PFSK-1 (cell line): ENCODE data around the gene MRPL20.

Experiments
- FOXP2 ChIP-seq: optimal IDR thresholded peaks from 2 replicates; pipeline ENCODE3; 2011; ENCODE audit warnings: borderline replicate concordance, control low read depth, inconsistent platforms; ENCODE audit not compliant: insufficient read depth; ENCODE audit errors: extremely low read length, extremely low read depth
- POLR2AphosphoS5 ChIP-seq: IDR thresholded peaks from 2 replicates; pipeline ENCODE4 v1.6.1; 2012; ENCODE audit warnings: low read depth, mild to moderate bottlenecking, control low read depth, low read length, moderate library complexity
- REST ChIP-seq, 2 experiments: IDR thresholded peaks; 2 replicates each; pipeline versions ENCODE4 v1.6.1 to v1.8.0; 2011 to 2012; ENCODE audit warnings: low read depth in 2 of 2, low read length in 2 of 2, control low read depth in 1 of 2, inconsistent platforms in 1 of 2, mild to moderate bottlenecking in 1 of 2, moderate library complexity in 1 of 2; ENCODE audit not compliant: insufficient read depth in 1 of 2
- SIN3A ChIP-seq: IDR thresholded peaks from 2 replicates; pipeline ENCODE4 v1.6.1; 2012; ENCODE audit warnings: mild to moderate bottlenecking, low read length, moderate library complexity, borderline replicate concordance; ENCODE audit not compliant: insufficient read depth
- TAF1 ChIP-seq: IDR thresholded peaks from 2 replicates; pipeline ENCODE4 v1.6.1; 2012; ENCODE audit warnings: low read length, control low read depth, borderline replicate concordance; ENCODE audit not compliant: insufficient read depth

The MRPL20 gene

GRCh38 chr1:1439546-1440261 is 32.6 kb upstream of the MRPL20 start:
- TF ChIP-seq POLR2AphosphoS5 (no peak), REST (IDR thresholded peaks at IDR 0.05; ENCODE audit: insufficient read depth in 1 of 2, low read depth in 2 of 2, low read length in 2 of 2) (no peak), TAF1 (no peak), SIN3A (no peak), FOXP2 (no peak)

DNA sequence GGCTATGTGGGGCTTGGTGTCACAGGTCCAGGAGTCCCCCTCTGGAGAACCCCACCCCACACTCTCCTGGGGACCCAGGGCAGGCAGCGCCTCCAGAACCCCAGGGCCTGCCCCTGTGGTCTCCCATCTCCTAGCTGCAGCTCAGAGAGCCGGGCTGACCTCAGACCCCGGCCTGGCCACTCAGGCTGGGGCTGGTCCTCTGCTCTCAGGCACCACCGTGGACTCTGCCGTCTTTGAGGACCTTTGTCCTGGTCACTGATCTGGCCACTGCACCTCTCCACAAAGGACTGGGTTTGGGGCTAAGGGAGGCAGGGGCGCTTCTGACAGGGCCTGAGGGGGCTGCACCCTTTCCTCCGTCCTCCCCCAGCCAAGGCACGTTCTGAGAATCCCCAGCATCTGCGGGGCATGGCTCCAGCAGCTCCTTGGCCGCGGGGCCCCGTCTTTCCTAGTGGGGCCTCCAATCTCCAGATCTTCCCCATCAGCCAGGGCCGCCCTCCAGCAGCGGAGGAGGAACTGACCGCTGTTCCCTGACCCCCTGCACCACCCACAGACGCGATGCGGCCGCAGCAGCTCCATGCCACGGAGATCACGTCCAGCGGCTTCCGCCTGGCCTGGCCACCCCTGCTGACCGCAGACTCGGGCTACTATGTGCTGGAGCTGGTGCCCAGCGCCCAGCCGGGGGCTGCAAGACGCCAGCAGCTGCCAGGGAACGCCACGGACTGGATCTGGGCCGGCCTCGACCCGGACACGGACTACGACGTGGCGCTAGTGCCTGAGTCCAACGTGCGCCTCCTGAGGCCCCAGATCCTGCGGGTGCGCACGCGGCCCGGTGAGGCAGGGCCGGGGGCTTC is 31.7 kb upstream of the MRPL20 start:
- TF ChIP-seq POLR2AphosphoS5 = no peak

DNA sequence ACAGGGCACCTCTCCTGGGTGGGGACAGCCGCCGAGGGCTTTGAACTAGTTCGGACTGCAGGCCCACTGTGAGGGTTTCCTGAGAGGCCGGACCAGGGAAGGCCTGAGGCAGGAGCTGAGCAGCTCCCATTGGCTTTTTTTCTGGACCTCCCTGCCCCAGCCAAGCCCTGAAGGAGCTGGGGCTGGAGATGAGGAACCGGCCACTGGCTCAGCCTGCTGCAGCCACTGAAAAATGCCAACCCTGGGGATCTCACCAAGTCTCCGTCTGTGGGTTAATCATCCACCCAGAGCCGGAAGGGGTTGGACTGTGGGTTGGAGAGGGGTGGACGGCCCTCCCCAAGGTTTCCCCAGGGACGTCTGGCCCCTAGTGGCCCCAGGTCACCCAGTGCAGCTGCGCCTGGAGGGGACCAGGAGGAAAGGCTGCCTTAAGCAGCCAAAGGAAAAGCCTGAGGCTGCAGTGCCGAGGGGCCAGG is 30.8 kb upstream of the MRPL20 start:
- TF ChIP-seq FOXP2 (no peak), REST (IDR thresholded peaks at IDR 0.05; ENCODE audit: insufficient read depth in 1 of 2, low read depth in 2 of 2, low read length in 2 of 2) (no peak), POLR2AphosphoS5 (no peak), SIN3A (no peak), TAF1 (no peak)

DNA sequence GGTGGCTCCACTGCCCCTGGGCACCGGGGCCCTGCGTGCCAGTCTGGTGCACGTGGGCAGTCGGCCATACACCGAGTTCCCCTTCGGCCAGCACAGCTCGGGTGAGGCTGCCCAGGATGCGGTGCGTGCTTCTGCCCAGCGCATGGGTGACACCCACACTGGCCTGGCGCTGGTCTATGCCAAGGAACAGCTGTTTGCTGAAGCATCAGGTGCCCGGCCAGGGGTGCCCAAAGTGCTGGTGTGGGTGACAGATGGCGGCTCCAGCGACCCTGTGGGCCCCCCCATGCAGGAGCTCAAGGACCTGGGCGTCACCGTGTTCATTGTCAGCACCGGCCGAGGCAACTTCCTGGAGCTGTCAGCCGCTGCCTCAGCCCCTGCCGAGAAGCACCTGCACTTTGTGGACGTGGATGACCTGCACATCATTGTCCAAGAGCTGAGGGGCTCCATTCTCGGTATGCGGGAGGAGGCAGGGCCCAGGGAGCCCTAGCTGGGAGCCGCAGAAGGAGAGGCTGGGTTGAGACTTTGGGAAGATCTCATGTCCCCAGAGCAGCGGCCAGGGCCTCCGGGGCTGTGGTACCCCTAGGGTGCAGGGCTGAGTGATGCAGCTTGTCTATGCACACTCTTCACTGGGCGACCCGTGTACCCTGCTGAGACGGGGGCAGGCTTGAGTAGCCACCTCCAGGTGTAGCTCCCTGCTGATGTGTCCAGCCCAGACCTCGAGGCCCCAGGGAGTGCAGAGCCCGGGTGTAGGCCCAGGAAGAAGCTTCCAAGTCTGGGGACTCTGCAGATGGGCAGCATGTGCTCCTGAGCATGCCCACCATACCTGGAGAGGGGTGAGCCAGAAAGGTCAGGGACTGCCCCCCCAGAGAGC is 30.2 kb upstream of the MRPL20 start:
- TF ChIP-seq TAF1 = no peak
- no peak for TF ChIP-seq FOXP2
- no peak for TF ChIP-seq REST (IDR thresholded peaks at IDR 0.05; ENCODE audit: insufficient read depth in 1 of 2, low read depth in 2 of 2, low read length in 2 of 2)
- no peak for TF ChIP-seq SIN3A
- no peak for TF ChIP-seq POLR2AphosphoS5

GRCh38 chr1:1436630-1437032 is 29.5 kb upstream of the MRPL20 start:
- no peak for TF ChIP-seq SIN3A
- TF ChIP-seq POLR2AphosphoS5 = no peak
- no peak for TF ChIP-seq REST (IDR thresholded peaks at IDR 0.05; ENCODE audit: insufficient read depth in 1 of 2, low read depth in 2 of 2, low read length in 2 of 2)
- TF ChIP-seq FOXP2 = no peak
- TF ChIP-seq TAF1 = no peak
